Measurements from ENCODE around the gene CDHR5. TPM values are rescaled to one million over a fixed set of nuclear protein-coding genes. Genes with fewer than 3 reads are reported as not detected.
A peak's percentile ranks its signal among the peaks of the same experiment; 100 is the strongest.

Gene CDHR5
- total RNA-seq, 1 donor from 2014 or later, result 0.24 TPM

- no peak for DNase-seq (ENCODE audit: low spot score, unreplicated experiment)
- Mint-ChIP-seq H3K27ac (peak overlapping the region; percentile 67), H3K9me3 (ENCODE audit: low read depth) (no peaks in the 10 kb centered on the region), H3K4me3 (ENCODE audit: low read depth) (no peak overlapping the region), H3K36me3 (ENCODE audit: insufficient read depth) (peaks cover 16% of the 10 kb centered on the region), H3K27me3 (no peaks in the 10 kb centered on the region), H3K4me1 (ENCODE audit: low read depth) (no peaks in the 10 kb centered on the region)
- peak; percentile 32 for TF ChIP-seq CTCF (IDR thresholded peaks at IDR 0.05; ENCODE audit: unreplicated experiment)
Observed at GRCh38 chr11:597166-597725, 27.5 kb downstream of the CDHR5 start.

GRCh38 chr11:596374-596773 is 28.4 kb downstream of the CDHR5 start:
- Mint-ChIP-seq H3K27ac (no peak overlapping the region), H3K36me3 (ENCODE audit: insufficient read depth) (peaks cover 17% of the 10 kb centered on the region), H3K4me3 (ENCODE audit: low read depth) (no peak overlapping the region), H3K27me3 (no peaks in the 10 kb centered on the region), H3K9me3 (ENCODE audit: low read depth) (no peaks in the 10 kb centered on the region), H3K4me1 (ENCODE audit: low read depth) (no peaks in the 10 kb centered on the region)
- DNase-seq (ENCODE audit: low spot score, unreplicated experiment), result no peak
- TF ChIP-seq CTCF (IDR thresholded peaks at IDR 0.05; ENCODE audit: unreplicated experiment), result no peak

GRCh38 chr11:595400-595799 is 29.4 kb downstream of the CDHR5 start:
- peaks cover 19% of the 10 kb centered on the region for H3K36me3 Mint-ChIP-seq (ENCODE audit: insufficient read depth)
- H3K9me3 Mint-ChIP-seq (ENCODE audit: low read depth), result no peaks in the 10 kb centered on the region
- no peak for DNase-seq (ENCODE audit: low spot score, unreplicated experiment)
- H3K4me3 Mint-ChIP-seq (ENCODE audit: low read depth), result no peak overlapping the region
- no peak overlapping the region for H3K27ac Mint-ChIP-seq
- no peaks in the 10 kb centered on the region for H3K4me1 Mint-ChIP-seq (ENCODE audit: low read depth)
- H3K27me3 Mint-ChIP-seq, result no peaks in the 10 kb centered on the region
- no peak for TF ChIP-seq CTCF (IDR thresholded peaks at IDR 0.05; ENCODE audit: unreplicated experiment)

- Mint-ChIP-seq H3K4me1 (ENCODE audit: low read depth) (no peaks in the 10 kb centered on the region), H3K27ac (no peak overlapping the region), H3K9me3 (ENCODE audit: low read depth) (no peaks in the 10 kb centered on the region), H3K27me3 (no peaks in the 10 kb centered on the region), H3K36me3 (ENCODE audit: insufficient read depth) (peaks cover 21% of the 10 kb centered on the region), H3K4me3 (ENCODE audit: low read depth) (no peak overlapping the region)
- no peak for DNase-seq (ENCODE audit: low spot score, unreplicated experiment)
- TF ChIP-seq CTCF (IDR thresholded peaks at IDR 0.05; ENCODE audit: unreplicated experiment), result no peak
Observed at GRCh38 chr11:593347-593746, 31.4 kb downstream of the CDHR5 start.

- no peaks in the 10 kb centered on the region for H3K27me3 Mint-ChIP-seq
- no peak for TF ChIP-seq CTCF (IDR thresholded peaks at IDR 0.05; ENCODE audit: unreplicated experiment)
- H3K36me3 Mint-ChIP-seq (ENCODE audit: insufficient read depth), result peaks cover 24% of the 10 kb centered on the region
Observed at GRCh38 chr11:592918-593317, 31.8 kb downstream of the CDHR5 start.

More at GRCh38 chr11:592918-593317, 31.8 kb downstream of the CDHR5 start:
- DNase-seq (ENCODE audit: low spot score, unreplicated experiment), result no peak
- Mint-ChIP-seq H3K4me3 (ENCODE audit: low read depth) (no peak overlapping the region), H3K9me3 (ENCODE audit: low read depth) (no peaks in the 10 kb centered on the region), H3K4me1 (ENCODE audit: low read depth) (no peaks in the 10 kb centered on the region), H3K27ac (no peak overlapping the region)

Measured in progenitor cell of endocrine pancreas (in vitro differentiated cells).